Gastroesophageal sphincter (tissue), 3 donors: ENCODE data around the gene NPHP4.

Experiments
- EP300 ChIP-seq: sonication (generic); formaldehyde crosslinking; IDR thresholded peaks from one replicate; pipeline ENCODE4 v1.6.1; 2017; ENCODE audit warnings: antibody characterized with exemption, mild to moderate bottlenecking
- POLR2A ChIP-seq, 2 donors: fragments of 450-650 bp; IDR thresholded peaks; one replicate each; pipeline ENCODE4 v1.6.1; 2017; ENCODE audit warnings: antibody characterized with exemption in 2 of 2, mild to moderate bottlenecking in 2 of 2, moderate library complexity in 1 of 2
- POLR2AphosphoS5 ChIP-seq: sonication (generic); formaldehyde crosslinking; IDR thresholded peaks from one replicate; pipeline ENCODE4 v1.6.1; 2017; ENCODE audit warnings: antibody characterized with exemption
- TF ChIP-seq, protein P1 (sequence below), 4 experiments: fragments of 200-600 bp in 2 of 4; fragments of 450-650 bp in 2 of 4; sonication (generic) in 1 of 4; IDR thresholded peaks; one replicate each; pipeline ENCODE4 v1.5.1; 2017 to 2019; ENCODE audit warnings: antibody characterized with exemption in 4 of 4, mild to moderate bottlenecking in 2 of 4, moderate library complexity in 2 of 4

DNA sequence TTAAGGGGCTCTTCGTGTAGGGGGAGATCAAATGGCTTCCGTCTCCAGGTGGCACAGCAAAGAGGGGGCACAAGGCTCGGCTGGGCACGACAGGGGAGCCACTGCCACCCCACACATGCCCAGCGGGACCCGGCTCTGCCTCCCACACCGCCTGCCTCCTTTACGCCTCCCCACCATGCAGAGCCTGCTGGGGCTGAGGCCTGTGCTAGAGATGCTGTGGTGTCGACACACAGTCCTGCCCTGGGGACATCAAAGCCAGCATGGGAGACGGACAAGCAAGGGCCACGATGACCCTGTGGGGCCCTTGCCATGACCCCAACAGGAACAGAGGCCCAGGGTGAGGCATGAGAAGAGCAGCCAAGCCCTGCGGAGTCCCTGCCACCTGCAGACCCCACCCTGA is 102.8 kb downstream of the NPHP4 start:
- no peak for TF ChIP-seq POLR2A (IDR thresholded peaks at IDR 0.05)
- TF ChIP-seq, protein P1, sequence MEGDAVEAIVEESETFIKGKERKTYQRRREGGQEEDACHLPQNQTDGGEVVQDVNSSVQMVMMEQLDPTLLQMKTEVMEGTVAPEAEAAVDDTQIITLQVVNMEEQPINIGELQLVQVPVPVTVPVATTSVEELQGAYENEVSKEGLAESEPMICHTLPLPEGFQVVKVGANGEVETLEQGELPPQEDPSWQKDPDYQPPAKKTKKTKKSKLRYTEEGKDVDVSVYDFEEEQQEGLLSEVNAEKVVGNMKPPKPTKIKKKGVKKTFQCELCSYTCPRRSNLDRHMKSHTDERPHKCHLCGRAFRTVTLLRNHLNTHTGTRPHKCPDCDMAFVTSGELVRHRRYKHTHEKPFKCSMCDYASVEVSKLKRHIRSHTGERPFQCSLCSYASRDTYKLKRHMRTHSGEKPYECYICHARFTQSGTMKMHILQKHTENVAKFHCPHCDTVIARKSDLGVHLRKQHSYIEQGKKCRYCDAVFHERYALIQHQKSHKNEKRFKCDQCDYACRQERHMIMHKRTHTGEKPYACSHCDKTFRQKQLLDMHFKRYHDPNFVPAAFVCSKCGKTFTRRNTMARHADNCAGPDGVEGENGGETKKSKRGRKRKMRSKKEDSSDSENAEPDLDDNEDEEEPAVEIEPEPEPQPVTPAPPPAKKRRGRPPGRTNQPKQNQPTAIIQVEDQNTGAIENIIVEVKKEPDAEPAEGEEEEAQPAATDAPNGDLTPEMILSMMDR (IDR thresholded peaks at IDR 0.05): no peak
- TF ChIP-seq POLR2AphosphoS5: no peak
- no peak for TF ChIP-seq EP300
